COLO829 (cell line): ENCODE data around the gene SCAF1.

Source experiments
- DNase-seq: peaks from one replicate; pipeline ENCODE4 v3.0.0; 2012; ENCODE audit warnings: low spot score

Gene SCAF1

DNA sequence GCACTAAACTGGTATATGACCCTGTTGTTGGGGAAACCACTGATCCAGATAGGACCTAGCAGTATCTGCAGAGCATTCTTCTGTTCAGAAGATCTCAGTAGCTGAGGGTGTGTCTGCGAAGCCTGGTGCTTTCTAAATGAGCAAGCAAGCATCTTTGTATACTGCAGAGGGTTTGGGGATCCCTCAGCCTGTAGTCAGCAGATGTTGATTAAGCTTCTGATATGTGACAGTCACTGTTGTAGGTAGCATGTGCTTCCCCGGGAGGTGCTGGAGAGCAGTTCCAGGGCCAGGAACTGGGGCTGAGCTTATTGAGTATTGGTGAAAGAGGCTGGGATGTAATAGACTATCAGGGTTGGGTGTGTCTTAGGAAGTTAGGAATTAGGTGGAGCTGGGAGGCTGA is 1.5 kb downstream of the SCAF1 start:
- DNase-seq, result no peak

- no peak for DNase-seq
These were observed 3.6 kb downstream of the SCAF1 start for GRCh38 chr19:49645592-49645991.

DNA sequence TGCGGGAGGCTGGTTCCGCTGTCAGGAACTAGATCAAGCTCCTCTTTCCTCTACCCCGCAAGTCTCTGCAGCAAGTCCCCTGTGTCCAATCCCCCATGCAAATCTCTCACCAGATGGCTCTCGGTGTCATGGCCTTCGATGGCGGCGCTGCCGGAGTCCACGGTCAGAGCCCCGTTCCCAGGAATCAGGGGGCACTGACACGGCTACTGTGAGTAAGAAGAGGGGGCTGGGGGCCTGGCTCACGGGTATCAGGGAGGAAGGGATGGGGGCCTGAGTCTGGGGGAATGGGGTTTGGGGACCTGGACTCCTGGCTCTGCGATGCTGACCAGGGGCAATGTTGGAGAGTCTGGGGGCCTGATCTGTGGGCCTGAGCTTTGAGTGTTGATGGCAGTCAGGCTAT is 4.0 kb downstream of the SCAF1 start:
- no peak for DNase-seq

DNA sequence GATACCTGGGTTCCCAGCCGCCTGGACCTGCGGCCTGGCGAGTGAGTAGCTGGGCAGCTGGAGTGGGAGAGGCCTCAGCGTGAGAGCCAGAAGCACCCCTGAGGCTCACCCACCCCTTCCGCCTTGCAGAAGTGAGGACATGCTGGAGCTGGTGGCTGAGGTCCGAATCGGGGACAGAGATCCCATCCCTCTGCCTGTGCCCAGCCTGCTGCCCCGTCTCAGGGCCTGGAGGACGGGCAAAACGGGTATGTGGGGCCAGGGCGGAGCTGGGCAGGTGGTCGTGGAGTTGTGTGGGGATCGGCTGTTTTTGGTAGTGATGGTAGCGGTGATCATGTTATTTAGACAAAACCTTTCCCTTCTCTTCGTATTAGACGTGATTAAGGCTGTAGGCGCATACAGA is 4.6 kb downstream of the SCAF1 start:
- no peak for DNase-seq

DNA sequence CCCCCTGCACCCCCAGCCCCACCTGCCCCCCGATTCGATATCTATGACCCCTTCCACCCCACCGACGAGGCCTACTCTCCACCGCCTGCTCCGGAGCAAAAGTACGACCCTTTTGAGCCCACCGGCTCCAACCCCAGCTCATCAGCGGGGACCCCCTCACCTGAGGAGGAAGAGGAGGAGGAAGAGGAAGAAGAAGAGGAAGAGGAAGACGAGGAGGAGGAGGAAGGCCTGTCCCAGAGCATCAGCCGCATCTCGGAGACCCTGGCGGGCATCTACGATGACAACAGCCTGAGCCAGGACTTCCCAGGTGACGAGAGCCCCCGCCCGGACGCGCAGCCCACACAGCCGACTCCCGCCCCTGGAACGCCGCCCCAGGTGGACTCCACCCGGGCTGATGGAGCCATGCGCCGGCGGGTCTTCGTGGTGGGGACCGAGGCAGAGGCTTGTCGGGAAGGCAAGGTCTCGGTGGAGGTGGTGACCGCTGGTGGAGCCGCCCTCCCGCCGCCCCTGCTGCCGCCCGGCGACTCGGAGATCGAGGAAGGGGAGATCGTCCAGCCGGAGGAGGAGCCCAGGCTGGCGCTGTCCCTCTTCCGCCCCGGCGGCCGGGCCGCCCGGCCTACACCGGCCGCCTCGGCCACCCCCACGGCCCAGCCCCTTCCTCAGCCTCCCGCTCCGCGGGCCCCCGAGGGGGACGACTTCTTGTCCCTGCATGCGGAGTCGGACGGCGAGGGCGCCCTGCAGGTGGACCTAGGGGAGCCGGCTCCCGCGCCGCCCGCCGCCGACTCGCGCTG is 9.2 kb downstream of the SCAF1 start:
- DNase-seq, result no peak

DNA sequence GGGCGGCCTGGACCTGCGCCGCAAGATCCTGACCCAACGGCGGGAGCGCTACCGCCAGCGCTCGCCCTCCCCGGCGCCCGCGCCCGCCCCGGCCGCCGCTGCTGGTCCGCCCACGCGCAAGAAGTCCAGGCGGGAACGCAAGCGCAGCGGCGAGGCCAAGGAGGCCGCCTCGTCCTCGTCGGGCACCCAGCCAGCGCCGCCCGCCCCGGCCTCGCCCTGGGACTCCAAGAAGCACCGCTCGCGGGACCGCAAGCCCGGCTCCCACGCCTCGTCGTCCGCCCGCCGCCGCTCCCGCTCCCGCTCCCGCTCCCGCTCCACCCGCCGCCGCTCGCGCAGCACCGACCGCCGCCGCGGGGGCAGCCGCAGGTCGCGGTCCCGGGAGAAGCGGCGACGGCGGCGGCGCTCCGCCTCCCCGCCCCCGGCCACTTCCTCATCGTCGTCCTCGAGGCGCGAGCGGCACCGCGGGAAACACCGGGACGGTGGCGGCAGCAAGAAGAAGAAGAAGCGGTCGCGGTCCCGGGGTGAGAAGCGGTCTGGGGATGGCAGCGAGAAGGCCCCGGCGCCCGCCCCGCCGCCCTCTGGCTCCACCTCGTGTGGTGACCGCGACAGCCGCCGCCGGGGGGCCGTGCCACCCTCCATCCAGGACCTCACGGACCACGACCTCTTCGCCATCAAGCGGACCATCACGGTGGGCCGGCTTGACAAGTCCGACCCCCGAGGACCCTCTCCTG is 10.0 kb downstream of the SCAF1 start:
- DNase-seq, result no peak

GRCh38 chr19:49652551-49653465 is 10.8 kb downstream of the SCAF1 start:
- DNase-seq, result no peak

DNA sequence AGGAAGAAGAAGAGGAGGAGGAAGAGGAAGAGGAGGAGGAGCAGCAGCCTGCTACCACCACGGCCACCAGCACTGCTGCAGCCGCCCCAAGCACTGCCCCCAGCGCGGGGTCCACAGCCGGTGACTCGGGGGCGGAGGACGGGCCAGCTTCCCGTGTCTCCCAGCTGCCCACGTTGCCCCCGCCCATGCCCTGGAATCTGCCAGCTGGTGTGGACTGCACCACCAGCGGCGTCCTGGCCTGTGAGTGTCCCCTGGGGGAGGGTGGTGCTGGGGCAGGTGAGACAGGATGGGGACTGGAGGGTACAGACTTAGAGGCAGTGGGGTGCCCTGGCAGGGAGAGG is 11.4 kb downstream of the SCAF1 start:
- no peak for DNase-seq

DNA sequence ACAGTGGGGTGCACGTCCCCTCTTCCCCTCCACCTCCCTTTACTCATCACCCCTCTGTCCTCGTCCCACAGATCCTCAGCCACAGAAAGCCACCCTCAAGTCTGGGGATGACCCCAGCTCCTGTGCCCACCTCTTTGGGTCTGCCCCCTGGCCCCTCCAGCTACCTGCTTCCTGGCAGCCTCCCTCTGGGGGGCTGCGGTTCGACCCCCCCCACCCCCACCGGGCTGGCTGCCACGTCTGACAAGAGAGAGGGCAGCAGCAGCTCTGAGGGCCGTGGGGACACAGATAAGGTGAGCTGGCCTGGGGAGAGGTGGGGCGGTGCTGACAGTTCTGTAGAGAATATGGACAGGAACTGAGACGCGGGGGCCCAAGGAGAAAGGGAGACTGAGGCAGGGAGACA is 12.6 kb downstream of the SCAF1 start:
- DNase-seq, result no peak

DNA sequence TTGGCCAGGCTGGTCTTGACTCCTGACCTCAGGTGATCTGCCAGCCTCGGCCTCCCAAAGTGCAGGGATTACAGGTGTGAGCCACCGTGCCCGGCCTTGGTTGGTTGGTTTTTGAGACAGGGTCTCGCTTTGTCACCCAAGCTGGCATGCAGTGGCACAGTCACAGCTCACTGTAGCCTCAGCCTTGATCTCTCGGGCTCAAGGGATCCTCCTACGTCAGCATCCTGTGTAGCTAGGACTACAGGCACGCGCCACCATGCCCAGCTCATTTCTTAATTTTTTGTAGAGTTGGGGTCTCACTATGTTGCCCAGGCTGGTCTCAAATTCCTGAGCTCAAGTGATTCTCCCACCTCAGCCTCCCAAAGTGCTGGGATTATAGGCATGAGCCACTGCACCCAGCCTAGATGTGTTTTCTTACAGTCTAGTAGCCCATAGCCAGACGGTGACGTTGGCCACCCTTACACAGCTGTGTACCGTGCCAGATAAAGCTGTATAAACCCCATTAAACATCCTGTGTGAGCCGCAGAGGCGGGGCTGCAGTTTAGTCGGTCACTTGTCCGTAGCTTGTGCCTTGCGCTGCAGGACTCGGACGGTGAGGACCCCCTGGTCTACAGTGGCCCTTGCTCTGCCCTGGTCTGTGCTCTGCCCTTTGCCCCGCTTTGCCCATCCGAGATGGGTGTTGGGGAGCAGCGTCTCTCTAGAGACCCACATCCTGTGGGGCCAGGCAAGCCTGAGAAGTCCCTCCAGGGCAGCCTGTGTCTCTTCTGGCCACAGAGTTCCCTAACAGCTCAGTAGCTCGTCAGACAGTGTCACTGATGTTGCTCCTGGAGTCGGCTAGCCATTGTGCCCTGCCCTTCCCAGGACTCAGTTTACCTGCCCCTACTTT is 13.8 kb downstream of the SCAF1 start:
- DNase-seq, result no peak

DNA sequence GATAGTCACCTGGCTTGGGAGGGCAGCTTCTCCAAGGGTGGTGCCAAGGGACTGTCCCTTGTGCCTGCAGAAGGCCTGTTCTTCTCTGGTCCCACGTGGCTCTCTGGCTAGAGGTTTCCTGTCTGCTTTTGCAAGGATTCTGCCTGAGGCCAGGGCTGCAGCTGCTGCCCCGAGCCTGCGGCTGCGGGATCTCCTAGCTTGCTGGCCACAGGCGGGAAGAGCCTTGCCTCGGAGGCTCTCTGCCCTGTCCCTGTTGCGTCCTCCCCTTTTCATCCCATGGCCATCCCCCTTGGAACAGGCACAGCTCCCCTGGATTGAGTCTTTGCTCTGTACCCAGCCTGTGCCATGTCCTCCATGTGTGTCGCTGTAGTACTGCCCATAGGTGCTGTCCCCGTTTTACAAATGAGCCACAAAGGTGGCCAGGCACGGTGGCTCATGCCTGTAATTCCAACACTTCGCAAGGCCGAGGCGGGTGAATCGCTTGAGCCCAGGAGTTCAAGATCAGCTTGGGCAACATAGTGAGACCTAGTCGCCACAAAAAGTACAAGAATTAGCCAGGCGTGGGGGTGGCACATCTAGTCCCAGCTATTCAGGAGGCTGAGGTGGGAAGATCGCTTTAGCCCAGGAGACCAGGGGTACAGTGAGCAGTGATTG is 14.6 kb downstream of the SCAF1 start:
- no peak for DNase-seq

- no peak for DNase-seq
These were observed 15.6 kb downstream of the SCAF1 start for GRCh38 chr19:49657493-49658138.

GRCh38 chr19:49658139-49658517 is 16.1 kb downstream of the SCAF1 start:
- DNase-seq, result no peak

DNA sequence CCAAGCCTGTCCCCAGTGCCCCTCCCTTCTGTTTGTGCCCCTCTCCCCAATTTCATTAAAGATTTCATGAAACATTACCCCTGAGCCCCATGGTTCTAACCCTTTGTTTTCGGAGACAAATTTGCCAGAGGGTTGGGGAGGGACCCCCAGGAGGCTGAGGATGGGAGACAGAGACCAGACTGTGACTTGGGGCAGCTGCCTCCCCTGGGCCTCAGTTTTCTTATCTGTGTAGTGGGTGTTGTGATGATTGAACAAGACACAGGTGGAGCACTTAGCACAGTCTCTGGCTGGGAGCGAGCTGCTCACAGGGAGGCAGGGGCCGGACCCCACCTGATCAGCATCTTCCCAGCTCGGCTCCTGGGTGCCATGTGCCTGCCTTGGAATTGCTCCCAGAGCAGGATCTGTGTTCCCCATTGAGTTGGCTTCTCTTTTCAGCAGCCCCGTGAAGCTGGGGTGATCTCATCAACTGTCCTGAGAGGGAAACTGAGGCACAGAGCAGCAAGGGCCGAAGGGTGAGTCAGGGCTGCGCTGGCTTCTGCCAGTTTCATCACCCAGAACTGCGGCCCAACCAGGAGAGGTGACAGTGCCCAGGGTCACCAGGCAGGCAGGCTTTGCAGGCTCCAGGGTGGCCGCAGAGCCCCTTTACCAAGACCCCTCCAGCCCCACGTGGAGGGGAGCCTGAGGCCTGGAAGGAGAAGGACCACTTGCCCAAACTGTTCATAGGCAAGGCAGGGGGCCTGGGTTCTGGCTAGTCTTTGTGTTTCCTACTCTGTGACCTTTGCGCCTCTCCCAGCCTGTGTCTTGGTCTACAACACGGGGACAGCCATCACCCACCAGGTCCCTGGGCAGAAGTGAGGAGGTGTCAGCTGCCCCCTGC is 16.8 kb downstream of the SCAF1 start:
- no peak for DNase-seq

- no peak for DNase-seq
These were observed 18.4 kb downstream of the SCAF1 start for GRCh38 chr19:49660338-49660961.

DNA sequence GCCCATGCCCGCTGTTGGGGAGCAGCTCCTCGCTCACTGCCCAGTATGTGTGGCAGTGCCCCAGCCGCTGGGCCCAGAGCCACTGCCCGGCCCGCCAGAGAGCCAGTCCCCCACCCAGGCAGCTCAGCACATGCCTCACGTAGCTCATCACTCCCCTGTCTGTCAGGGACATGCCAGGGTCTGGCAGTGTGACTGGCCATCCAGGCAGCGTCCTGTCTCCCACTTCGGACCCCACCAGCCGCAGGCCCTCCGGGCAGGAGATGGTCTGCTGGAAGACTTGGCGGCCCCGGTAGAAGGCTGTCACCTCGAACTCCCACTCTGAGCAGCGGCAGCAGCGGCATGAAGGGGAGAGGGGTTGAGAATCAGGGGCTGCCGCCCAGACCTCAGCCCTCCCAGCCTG is 20.0 kb downstream of the SCAF1 start:
- no peak for DNase-seq

DNA sequence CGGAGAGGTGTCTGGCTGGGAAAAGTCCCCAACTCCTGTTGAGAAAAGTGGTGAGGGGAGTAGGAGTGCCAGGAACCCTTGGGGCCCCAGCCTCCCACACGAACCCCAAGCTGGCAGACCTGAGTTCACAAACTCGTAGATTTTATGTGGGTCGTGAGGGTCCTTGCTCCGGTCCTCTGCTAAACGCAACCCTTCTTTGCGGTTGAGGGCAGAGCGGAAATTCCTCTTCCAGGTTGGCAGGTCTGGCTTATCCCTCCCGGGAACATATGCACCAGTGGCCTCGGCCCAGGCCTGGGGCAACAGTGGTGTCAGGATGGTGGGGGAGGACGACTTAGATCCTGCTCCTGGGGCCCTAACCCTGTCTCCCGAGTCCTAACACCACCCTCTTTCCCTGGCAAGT is 21.2 kb downstream of the SCAF1 start:
- DNase-seq, result no peak

- peak; percentile 86 for DNase-seq
These were observed 22.4 kb downstream of the SCAF1 start for GRCh38 chr19:49664171-49665035.
